AG09319 (cell line): Measurements from ENCODE around the gene PIK3R2.

Experiments used
- DNase-seq: peaks from one replicate; pipeline ENCODE4 v3.0.0-alpha.2; 2010; ENCODE audit warnings: low read depth; ENCODE audit errors: extremely low read depth
- TF ChIP-seq, protein P1 (sequence below): IDR thresholded peaks from 2 replicates; pipeline ENCODE4 v1.5.1; 2011; ENCODE audit warnings: low read depth, mild to moderate bottlenecking, inconsistent platforms, low read length, moderate library complexity

Gene PIK3R2

GRCh38 chr19:18119013-18119716 lies 33.8 kb upstream of the PIK3R2 start:
- TF ChIP-seq, protein P1, sequence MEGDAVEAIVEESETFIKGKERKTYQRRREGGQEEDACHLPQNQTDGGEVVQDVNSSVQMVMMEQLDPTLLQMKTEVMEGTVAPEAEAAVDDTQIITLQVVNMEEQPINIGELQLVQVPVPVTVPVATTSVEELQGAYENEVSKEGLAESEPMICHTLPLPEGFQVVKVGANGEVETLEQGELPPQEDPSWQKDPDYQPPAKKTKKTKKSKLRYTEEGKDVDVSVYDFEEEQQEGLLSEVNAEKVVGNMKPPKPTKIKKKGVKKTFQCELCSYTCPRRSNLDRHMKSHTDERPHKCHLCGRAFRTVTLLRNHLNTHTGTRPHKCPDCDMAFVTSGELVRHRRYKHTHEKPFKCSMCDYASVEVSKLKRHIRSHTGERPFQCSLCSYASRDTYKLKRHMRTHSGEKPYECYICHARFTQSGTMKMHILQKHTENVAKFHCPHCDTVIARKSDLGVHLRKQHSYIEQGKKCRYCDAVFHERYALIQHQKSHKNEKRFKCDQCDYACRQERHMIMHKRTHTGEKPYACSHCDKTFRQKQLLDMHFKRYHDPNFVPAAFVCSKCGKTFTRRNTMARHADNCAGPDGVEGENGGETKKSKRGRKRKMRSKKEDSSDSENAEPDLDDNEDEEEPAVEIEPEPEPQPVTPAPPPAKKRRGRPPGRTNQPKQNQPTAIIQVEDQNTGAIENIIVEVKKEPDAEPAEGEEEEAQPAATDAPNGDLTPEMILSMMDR, result no peak
- DNase-seq, result no peak

DNA sequence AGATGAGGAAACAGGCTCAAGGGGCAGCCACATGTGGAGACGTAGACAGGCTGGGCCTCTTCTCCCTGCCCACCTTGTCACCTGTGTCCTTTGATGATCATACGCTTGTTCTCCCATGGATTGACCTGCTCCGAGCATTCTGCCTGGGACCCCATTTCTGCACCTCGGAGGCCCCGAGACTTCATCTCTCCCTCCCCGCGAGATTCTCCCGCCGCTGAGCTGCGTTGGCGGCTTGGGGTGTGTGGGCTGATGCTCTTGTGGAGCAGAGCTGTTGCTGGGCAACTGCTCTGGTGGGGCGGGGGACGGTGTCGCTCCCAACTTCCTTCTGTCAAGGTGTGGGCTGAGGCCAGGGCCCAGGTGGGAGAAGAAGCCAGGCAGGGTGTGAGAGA lies 33.3 kb upstream of the PIK3R2 start:
- TF ChIP-seq, protein P1, result no peak
- DNase-seq, result no peak

DNA sequence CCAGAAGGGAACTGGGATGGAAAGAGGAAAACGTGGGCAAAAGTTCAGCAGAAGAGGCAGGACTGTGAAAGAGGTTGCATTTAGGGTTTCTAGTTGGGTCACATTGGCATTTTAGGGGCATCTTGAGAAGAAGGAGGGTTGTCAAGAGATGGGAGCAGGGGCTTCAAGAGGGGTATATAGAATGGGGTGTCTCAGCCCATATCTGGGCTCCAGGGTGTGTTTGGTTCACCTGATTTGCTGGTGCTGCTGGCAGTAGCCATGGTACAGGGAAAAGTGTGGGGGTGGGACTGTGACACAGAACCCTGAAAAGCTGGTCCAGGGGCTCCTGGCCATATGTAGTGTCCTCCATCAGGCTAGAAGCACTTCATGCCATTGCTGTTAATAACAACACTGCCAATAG lies 32.8 kb upstream of the PIK3R2 start:
- DNase-seq, result no peak
- TF ChIP-seq, protein P1, result no peak

DNA sequence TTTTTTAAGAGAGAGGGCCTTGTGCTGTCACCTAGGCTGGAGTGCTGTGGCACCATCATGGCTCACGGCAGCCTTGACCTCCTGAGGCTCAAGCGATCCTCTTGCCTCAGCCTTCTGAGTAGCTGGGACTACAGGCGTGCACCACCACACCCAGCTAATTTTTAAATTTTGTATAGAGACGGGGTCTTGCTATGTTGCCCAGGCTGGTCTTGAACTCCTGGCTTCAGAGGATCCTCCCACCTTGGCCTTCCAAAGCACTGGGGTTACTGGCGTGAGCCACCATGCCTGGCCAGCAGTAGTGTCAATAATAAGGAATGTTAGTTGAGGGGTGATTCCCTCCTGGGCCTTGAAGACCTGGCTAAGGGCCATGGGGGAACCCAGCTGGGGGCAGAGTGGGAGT lies 31.8 kb upstream of the PIK3R2 start:
- TF ChIP-seq, protein P1, result no peak
- DNase-seq, result no peak

DNA sequence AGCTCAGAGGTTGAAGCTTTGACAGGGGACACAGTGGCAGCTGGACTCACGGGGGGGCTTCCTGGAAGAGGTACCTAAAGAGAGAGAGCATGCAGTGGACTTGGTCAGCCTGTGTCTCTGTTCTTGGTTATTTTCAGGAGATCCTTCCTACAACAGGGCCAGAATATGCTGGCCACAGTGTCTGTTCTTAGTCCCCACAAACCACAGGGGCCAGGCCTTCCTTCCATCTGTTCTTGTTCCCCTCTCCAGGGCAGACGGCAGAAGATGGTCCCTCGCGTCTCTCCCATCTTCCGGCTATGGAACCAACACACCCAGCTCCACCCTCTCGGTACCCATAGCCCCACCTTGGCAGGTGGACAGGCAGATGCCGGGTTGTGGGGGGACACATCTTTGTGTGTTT lies 30.5 kb upstream of the PIK3R2 start:
- DNase-seq, result no peak
- TF ChIP-seq, protein P1, result no peak

- TF ChIP-seq, protein P1, result no peak
- no peak for DNase-seq
These were observed 29.8 kb upstream of the PIK3R2 start for GRCh38 chr19:18122860-18123795.

DNA sequence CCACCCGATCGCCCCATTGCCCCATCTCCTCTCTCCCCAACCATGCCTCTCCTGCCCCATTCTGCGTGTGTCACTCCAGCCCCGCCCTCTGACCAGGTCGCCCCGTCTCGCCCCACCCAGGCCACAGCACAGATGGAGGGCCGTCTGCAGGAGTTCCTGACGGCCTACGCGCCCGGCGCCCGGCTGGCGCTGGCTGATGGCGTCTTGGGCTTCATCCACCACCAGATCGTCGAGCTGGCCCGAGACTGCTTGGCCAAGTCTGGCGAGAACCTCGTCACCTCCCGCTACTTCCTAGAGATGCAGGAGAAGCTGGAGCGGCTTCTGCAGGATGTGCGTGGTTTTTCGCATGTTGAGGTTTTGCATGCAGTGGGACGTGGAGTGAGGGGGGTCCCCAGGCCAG lies 29.1 kb upstream of the PIK3R2 start:
- no peak for DNase-seq
- TF ChIP-seq, protein P1, result no peak
